K562 (cell line): ENCODE data around the gene CLDN20. TPM values are rescaled to one million over a fixed set of nuclear protein-coding genes. Genes with fewer than 3 reads are reported as not detected.

ENCODE experiments used
- ATAC-seq: fragments of 200-7000 bp; cut with Tn5 transposase; 3 replicates; pipeline ENCODE4 v1.9.1; 2020; ENCODE audit warnings: moderate library complexity
- BruUV-seq: library from RNA; stranded (reverse); fragments of 400-500 nt; replicated peaks from 2 replicates; lab custom pipeline; 2021; lab: Mats Ljungman, UMichigan
- CTCF ChIA-PET: fragments of 300-600 bp; formaldehyde crosslinking; extraction: SDS; loops from one replicate; lab custom pipeline; 2021; ENCODE audit warnings: low intra/inter-chr PET ratio; lab: Yijun Ruan, JAX
- POLR2A ChIA-PET: fragments of 300-600, 350-650 bp; sonication (Branson Sonifier 250); formaldehyde crosslinking; extraction: SDS; loops from one replicate; lab custom pipeline; 2021; ENCODE audit warnings: antibody characterized with exemption, inconsistent platforms; lab: Yijun Ruan, JAX
- DNase-seq, 4 experiments: peaks; one replicate each; pipeline versions ENCODE4 v3.0.0 to v3.0.0-alpha.2; 2011 to 2018; ENCODE audit warnings: low spot score in 3 of 4, mixed read lengths in 3 of 4; ENCODE audit errors: extremely low read depth in 1 of 4
- FAIRE-seq: peaks from 2 replicates; lab custom pipeline; 2011; peaks lifted over from hg19 to GRCh38; lab: Jason Lieb, UNC
- H2AFZ ChIP-seq: 2 replicates; pipeline ENCODE4 v1.6.0; 2011; ENCODE audit warnings: low read depth, low read length, control low read depth, inconsistent platforms
- H3K27ac ChIP-seq: fragments of 200-600 bp; 3 replicates; pipeline ENCODE4 v1.8.0; 2011; ENCODE audit warnings: low read depth, mild to moderate bottlenecking, control low read depth, inconsistent platforms, low read length, moderate library complexity, mixed read lengths; ENCODE audit errors: extremely low read depth
- H3K27me3 ChIP-seq, 2 experiments: fragments of 300-600 bp in 1 of 2; 2 replicates in 1 of 2; 3 replicates in 1 of 2; pipeline versions ENCODE4 v1.6.0 to v1.8.0; 2011; ENCODE audit warnings: inconsistent platforms in 2 of 2, low read length in 2 of 2, mild to moderate bottlenecking in 1 of 2, mixed read lengths in 1 of 2, moderate library complexity in 1 of 2; ENCODE audit not compliant: control insufficient read depth in 2 of 2, insufficient read depth in 2 of 2
- H3K36me3 ChIP-seq: fragments of 300-600 bp; 3 replicates; pipeline ENCODE4 v1.8.0; 2011; ENCODE audit warnings: mild to moderate bottlenecking, low read length, inconsistent platforms; ENCODE audit not compliant: control insufficient read depth, insufficient read depth
- H3K4me1 ChIP-seq, 2 experiments: fragments of 200-600 bp in 1 of 2; replicated peaks in 1 of 2; 2 replicates in 1 of 2; 3 replicates in 1 of 2; pipeline versions ENCODE4 v1.5.1 to v1.8.0; 2011; ENCODE audit warnings: inconsistent platforms in 2 of 2, low read length in 2 of 2, mild to moderate bottlenecking in 1 of 2, mixed read lengths in 1 of 2, moderate library complexity in 1 of 2; ENCODE audit not compliant: control insufficient read depth in 2 of 2, insufficient read depth in 2 of 2
- H3K4me2 ChIP-seq: 2 replicates; pipeline ENCODE4 v1.6.1; 2011; ENCODE audit warnings: low read length, control low read depth, inconsistent platforms, mixed read lengths; ENCODE audit not compliant: insufficient read depth
- H3K4me3 ChIP-seq: fragments of 200-600 bp; sonication (generic), shearing (Covaris generic); 2 replicates; pipeline ENCODE4 v1.5.1; 2016; ENCODE audit warnings: control low read depth, inconsistent platforms
- H3K79me2 ChIP-seq: fragments of 200-600 bp; 3 replicates; pipeline ENCODE4 v1.8.0; 2011; ENCODE audit warnings: low read length, inconsistent platforms; ENCODE audit not compliant: control insufficient read depth, insufficient read depth
- H3K9ac ChIP-seq, 2 experiments: 2 replicates each; pipeline versions ENCODE4 v1.6.0 to v1.6.1; 2011; ENCODE audit warnings: low read depth in 2 of 2, low read length in 2 of 2, control low read depth in 1 of 2, inconsistent platforms in 1 of 2, mild to moderate bottlenecking in 1 of 2, mixed read lengths in 1 of 2; ENCODE audit not compliant: insufficient read depth in 1 of 2
- H3K9me1 ChIP-seq: one replicate; pipeline ENCODE4 v1.6.0; 2011; ENCODE audit warnings: inconsistent platforms, mild to moderate bottlenecking, low read length, moderate library complexity; ENCODE audit not compliant: control insufficient read depth, insufficient read depth
- H3K9me3 ChIP-seq: replicated peaks from 2 replicates; pipeline ENCODE4 v1.5.1; 2011; ENCODE audit warnings: low read depth, low read length, inconsistent platforms; ENCODE audit not compliant: control insufficient read depth, insufficient read depth
- H4K20me1 ChIP-seq: replicated peaks from 2 replicates; pipeline ENCODE4 v1.6.1; 2011; ENCODE audit warnings: low read length, inconsistent platforms, mixed read lengths; ENCODE audit not compliant: control insufficient read depth, insufficient read depth
- C11orf30 ChIP-seq: fragments of 450-650 bp; IDR thresholded peaks from 2 replicates; pipeline ENCODE4 v1.6.1; 2016; ENCODE audit warnings: low read depth, mild to moderate bottlenecking
- CHCHD3 ChIP-seq: fragments of 250-450 bp; sonication (Bioruptor Pico); IDR thresholded peaks from 2 replicates; pipeline ENCODE4 v2.1.2; 2022; ENCODE audit warnings: mild to moderate bottlenecking
- FOXP1 ChIP-seq: sonication (generic); formaldehyde crosslinking; IDR thresholded peaks from 2 replicates; pipeline ENCODE4 v1.8.0; 2022; ENCODE audit warnings: mild to moderate bottlenecking, missing genetic modification reagents
- HNRNPL ChIP-seq: fragments of 200-400 bp; formaldehyde crosslinking; IDR thresholded peaks from 2 replicates; pipeline ENCODE4 v1.6.1; 2017; ENCODE audit warnings: low read depth, mild to moderate bottlenecking, low read length
- KHSRP ChIP-seq: fragments of 450-650 bp; IDR thresholded peaks from 2 replicates; pipeline ENCODE4 v1.6.1; 2017
- MTA1 ChIP-seq: fragments of 450-650 bp; IDR thresholded peaks from 2 replicates; pipeline ENCODE4 v1.6.1; 2017; ENCODE audit warnings: borderline replicate concordance
- NCOR1 ChIP-seq: fragments of 450-650 bp; IDR thresholded peaks from 2 replicates; pipeline ENCODE4 v1.6.1; 2016; ENCODE audit warnings: mild to moderate bottlenecking, moderate library complexity
- POLR3A ChIP-seq: IDR thresholded peaks from 2 replicates; pipeline ENCODE4 v1.6.1; 2011; ENCODE audit warnings: borderline replicate concordance, mild to moderate bottlenecking, moderate library complexity; ENCODE audit not compliant: insufficient read length, insufficient read depth; ENCODE audit errors: extremely low read depth
- SMARCE1 ChIP-seq: fragments of 450-650 bp; IDR thresholded peaks from 2 replicates; pipeline ENCODE4 v1.7.1; 2016; ENCODE audit warnings: mild to moderate bottlenecking
- THRAP3 ChIP-seq: fragments of 450-650 bp; IDR thresholded peaks from 2 replicates; pipeline ENCODE4 v1.6.1; 2016; ENCODE audit warnings: mild to moderate bottlenecking, inconsistent platforms, borderline replicate concordance
- U2AF1 ChIP-seq: fragments of 200-400 bp; formaldehyde crosslinking; optimal IDR thresholded peaks from 2 replicates; pipeline ENCODE3; 2017; ENCODE audit warnings: mild to moderate bottlenecking, low read depth, low read length, moderate library complexity
- ZFP1 ChIP-seq: fragments of 450-650 bp; formaldehyde crosslinking; IDR thresholded peaks from 2 replicates; pipeline ENCODE4 v1.4.0; 2020; ENCODE audit warnings: mild to moderate bottlenecking, mixed read lengths
- ZNF175 ChIP-seq: fragments of 200-800 bp; sonication (Bioruptor generic); IDR thresholded peaks from 2 replicates; pipeline ENCODE4 v1.6.1; 2016; ENCODE audit warnings: low read depth, mild to moderate bottlenecking, missing genetic modification characterization, missing compliant biosample characterization
- ZNF830 ChIP-seq: fragments of 250-450 bp; sonication (Bioruptor Pico); IDR thresholded peaks from 2 replicates; pipeline ENCODE4 v1.5.0; 2021; ENCODE audit warnings: mild to moderate bottlenecking
- WGBS: fragments of 100-300 bp; shearing (Covaris generic); methylation state at CpG from one replicate; pipeline ENCODE4 v1.1.6; 2016; ENCODE audit warnings: low coverage, mixed read lengths; ENCODE audit not compliant: insufficient coverage; ENCODE audit errors: missing lambda C conversion rate; 5-methylcytosine and 5-hydroxymethylcytosine counted together
- in situ Hi-C: fragments of 300-500 bp; cut with MboI; formaldehyde crosslinking; loops from 4 replicates; pipeline ENCODE4 v1.15.0; 2018; ENCODE audit warnings: inconsistent platforms, mixed read lengths
- intact Hi-C: fragments of 100-400 bp; cut with micrococcal nuclease; formaldehyde crosslinking; loops from 2 replicates; pipeline ENCODE4 v1.14.2; 2022
- polyA plus RNA-seq, 8 experiments: library from polyadenylated mRNA; depleted of rRNA in 4 of 8; stranded (reverse) in 5 of 8; unstranded in 3 of 8; fragments of >200 nt; fragmentation: Nextera tagmentation in 2 of 8; fragmentation: Illumina TruSeq in 1 of 8; extraction: Ambion mirVana in 2 of 8; extraction: Trizol in 1 of 8; gene quantifications; 2 replicates each; pipeline versions ENCODE4 v1.2.1 to v1.2.3, GENCODE V29; 2011 to 2014; ENCODE audit warnings: inconsistent platforms in 1 of 8, missing spikeins in 1 of 8
- total RNA-seq, 7 experiments: library from RNA; depleted of rRNA in 6 of 7; stranded (reverse); fragments of >200 nt in 6 of 7; fragmentation: Illumina TruSeq in 2 of 7; extraction: Trizol in 2 of 7; gene quantifications; 2 replicates each; pipeline versions ENCODE4 v1.2.1 to v1.2.3, GENCODE V29; 2011 to 2021; ENCODE audit warnings: low replicate concordance in 1 of 7
- TF ChIP-seq, protein P1 (sequence below): fragments of 250-450 bp; sonication (Bioruptor Pico); IDR thresholded peaks from 2 replicates; pipeline ENCODE4 v1.6.1; 2021; ENCODE audit warnings: mild to moderate bottlenecking
- TF ChIP-seq, protein P2 (sequence below): fragments of 450-650 bp; IDR thresholded peaks from 2 replicates; pipeline ENCODE4 v1.6.1; 2016; ENCODE audit warnings: mild to moderate bottlenecking
- TF ChIP-seq, protein P3 (sequence below): fragments of 450-650 bp; formaldehyde crosslinking; IDR thresholded peaks from 2 replicates; pipeline ENCODE4 v1.4.0; 2020; ENCODE audit warnings: mild to moderate bottlenecking
- TF ChIP-seq, protein P4 (sequence below): IDR thresholded peaks from 2 replicates; pipeline ENCODE4 v1.6.1; 2016; ENCODE audit warnings: missing genetic modification characterization, missing compliant biosample characterization

The CLDN20 gene
- total and polyA plus RNA-seq, 9 of the 15 experiments (the other 6 are each of a cell fraction or from before 2014, with no cell fraction given): not detected

DNA sequence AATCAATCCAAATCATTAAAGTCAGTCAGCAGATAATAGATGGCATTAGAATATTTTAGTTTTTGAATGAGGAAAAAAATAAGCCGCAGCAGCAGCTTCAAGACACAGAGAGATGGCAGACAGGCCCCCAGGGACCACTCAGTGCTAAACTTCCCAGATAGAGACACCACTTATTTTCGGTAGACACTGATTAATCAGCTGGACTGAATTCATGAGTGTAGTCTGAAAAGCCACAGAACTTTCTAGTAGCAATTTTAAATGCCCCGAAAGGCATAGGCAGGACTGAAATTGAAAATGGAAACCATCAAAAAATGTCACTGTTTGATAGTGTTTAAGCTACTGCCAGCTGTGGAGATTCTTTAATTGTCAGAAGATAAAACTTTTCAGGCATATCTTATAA, 3.1 kb upstream of the CLDN20 start:
- no TSS peak for BruUV-seq
- no peak overlapping the region for H2AFZ ChIP-seq
- no peak overlapping the region for H3K9ac ChIP-seq
- 0 out of 5 replicates have a peak, but pooled peaks cover 0 to 3% of the 10 kb centered on the region in 2 experiments for H3K4me1 ChIP-seq
- intact Hi-C loops: no loop called here
- 89% methylated on average over 3 of the region's 3 CpGs for WGBS
- peaks cover 84% of the 10 kb centered on the region; the same call in 2 of the 3 replicates for H3K36me3 ChIP-seq
- ATAC-seq (no peak), FAIRE-seq (no peak), DNase-seq (no peak)
- ChIA-PET CTCF (no interaction called here), POLR2A (interaction anchor here (1.0 kb wide), 1 partner anchor 9 kb away, joined by 3 read pairs; no protein-coding TSS in a partner anchor)
- no peak overlapping the region for H3K4me3 ChIP-seq
- in situ Hi-C loops: no loop called here
- H3K79me2 ChIP-seq: no peaks in the 10 kb centered on the region
- H4K20me1 ChIP-seq: no peaks in the 10 kb centered on the region
- H3K4me2 ChIP-seq: no peak overlapping the region
- H3K27ac ChIP-seq: no peak overlapping the region
- H3K9me1 ChIP-seq: peaks cover 10% of the 10 kb centered on the region
- H3K27me3 ChIP-seq: no peaks in the 10 kb centered on the region
- H3K9me3 ChIP-seq: no peaks in the 10 kb centered on the region
- no peak for TF ChIP-seq SMARCE1
- TF ChIP-seq MTA1: no peak
- TF ChIP-seq, protein P1, sequence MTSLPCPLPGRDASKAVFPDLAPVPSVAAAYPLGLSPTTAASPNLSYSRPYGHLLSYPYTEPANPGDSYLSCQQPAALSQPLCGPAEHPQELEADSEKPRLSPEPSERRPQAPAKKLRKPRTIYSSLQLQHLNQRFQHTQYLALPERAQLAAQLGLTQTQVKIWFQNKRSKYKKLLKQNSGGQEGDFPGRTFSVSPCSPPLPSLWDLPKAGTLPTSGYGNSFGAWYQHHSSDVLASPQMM (CRISPR knock-in tag): no peak
- TF ChIP-seq THRAP3: no peak
- TF ChIP-seq ZFP1 (CRISPR knock-in tag): no peak
- no peak for TF ChIP-seq NCOR1
- TF ChIP-seq CHCHD3 (CRISPR knock-in tag): no peak
- TF ChIP-seq C11orf30: no peak
- no peak for TF ChIP-seq HNRNPL
- TF ChIP-seq FOXP1 (CRISPR knock-in tag): no peak
- no peak for TF ChIP-seq POLR3A
- no peak for TF ChIP-seq ZNF175 (CRISPR knock-in tag)
- TF ChIP-seq, protein P2, sequence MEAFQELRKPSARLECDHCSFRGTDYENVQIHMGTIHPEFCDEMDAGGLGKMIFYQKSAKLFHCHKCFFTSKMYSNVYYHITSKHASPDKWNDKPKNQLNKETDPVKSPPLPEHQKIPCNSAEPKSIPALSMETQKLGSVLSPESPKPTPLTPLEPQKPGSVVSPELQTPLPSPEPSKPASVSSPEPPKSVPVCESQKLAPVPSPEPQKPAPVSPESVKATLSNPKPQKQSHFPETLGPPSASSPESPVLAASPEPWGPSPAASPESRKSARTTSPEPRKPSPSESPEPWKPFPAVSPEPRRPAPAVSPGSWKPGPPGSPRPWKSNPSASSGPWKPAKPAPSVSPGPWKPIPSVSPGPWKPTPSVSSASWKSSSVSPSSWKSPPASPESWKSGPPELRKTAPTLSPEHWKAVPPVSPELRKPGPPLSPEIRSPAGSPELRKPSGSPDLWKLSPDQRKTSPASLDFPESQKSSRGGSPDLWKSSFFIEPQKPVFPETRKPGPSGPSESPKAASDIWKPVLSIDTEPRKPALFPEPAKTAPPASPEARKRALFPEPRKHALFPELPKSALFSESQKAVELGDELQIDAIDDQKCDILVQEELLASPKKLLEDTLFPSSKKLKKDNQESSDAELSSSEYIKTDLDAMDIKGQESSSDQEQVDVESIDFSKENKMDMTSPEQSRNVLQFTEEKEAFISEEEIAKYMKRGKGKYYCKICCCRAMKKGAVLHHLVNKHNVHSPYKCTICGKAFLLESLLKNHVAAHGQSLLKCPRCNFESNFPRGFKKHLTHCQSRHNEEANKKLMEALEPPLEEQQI: no peak
- TF ChIP-seq KHSRP: no peak
- TF ChIP-seq ZNF830 (CRISPR knock-in tag): no peak
- TF ChIP-seq, protein P3, sequence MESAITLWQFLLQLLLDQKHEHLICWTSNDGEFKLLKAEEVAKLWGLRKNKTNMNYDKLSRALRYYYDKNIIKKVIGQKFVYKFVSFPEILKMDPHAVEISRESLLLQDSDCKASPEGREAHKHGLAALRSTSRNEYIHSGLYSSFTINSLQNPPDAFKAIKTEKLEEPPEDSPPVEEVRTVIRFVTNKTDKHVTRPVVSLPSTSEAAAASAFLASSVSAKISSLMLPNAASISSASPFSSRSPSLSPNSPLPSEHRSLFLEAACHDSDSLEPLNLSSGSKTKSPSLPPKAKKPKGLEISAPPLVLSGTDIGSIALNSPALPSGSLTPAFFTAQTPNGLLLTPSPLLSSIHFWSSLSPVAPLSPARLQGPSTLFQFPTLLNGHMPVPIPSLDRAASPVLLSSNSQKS (CRISPR knock-in tag): no peak
- TF ChIP-seq, protein P4, sequence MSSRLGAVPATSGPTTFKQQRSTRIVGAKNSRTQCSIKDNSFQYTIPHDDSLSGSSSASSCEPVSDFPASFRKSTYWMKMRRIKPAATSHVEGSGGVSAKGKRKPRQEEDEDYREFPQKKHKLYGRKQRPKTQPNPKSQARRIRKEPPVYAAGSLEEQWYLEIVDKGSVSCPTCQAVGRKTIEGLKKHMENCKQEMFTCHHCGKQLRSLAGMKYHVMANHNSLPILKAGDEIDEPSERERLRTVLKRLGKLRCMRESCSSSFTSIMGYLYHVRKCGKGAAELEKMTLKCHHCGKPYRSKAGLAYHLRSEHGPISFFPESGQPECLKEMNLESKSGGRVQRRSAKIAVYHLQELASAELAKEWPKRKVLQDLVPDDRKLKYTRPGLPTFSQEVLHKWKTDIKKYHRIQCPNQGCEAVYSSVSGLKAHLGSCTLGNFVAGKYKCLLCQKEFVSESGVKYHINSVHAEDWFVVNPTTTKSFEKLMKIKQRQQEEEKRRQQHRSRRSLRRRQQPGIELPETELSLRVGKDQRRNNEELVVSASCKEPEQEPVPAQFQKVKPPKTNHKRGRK (tag): no peak
- TF ChIP-seq U2AF1: no peak
